ENCODE data around the gene WWOX. TPM values are rescaled to one million over a fixed set of nuclear protein-coding genes. Genes with fewer than 3 reads are reported as not detected.

Gene WWOX
- polyA plus RNA-seq, 2 of the 4 experiments (the other 2 are of a cell fraction): 16.0 to 17.2 TPM

GRCh38 chr16:78852081-78852635 lies 752.7 kb downstream of the WWOX start (continued):
- TF ChIP-seq HOXB13 (CRISPR knock-in tag; IDR thresholded peaks at IDR 0.05; ENCODE audit: low read depth) (no peak), MYC (IDR thresholded peaks at IDR 0.05; ENCODE audit: borderline replicate concordance, low read length) (no peak), ZSCAN20 (CRISPR knock-in tag; IDR thresholded peaks at IDR 0.05) (no peak), HEYL (CRISPR knock-in tag; IDR thresholded peaks at IDR 0.05) (no peak), JUN (IDR thresholded peaks at IDR 0.05) (no peak), RFX5 (IDR thresholded peaks at IDR 0.05) (no peak), NPAS2 (CRISPR knock-in tag; IDR thresholded peaks at IDR 0.05; ENCODE audit: borderline replicate concordance) (no peak)

- no peak overlapping the region for H3K4me2 ChIP-seq
- no peak overlapping the region for H3K27ac ChIP-seq
- no peak for ATAC-seq
- no peak for DNase-seq (ENCODE audit: low read depth in 1 of 2, low spot score in 1 of 2)
- ChIA-PET CTCF (no interaction called here), POLR2A (no interaction called here)
- H3K9me3 ChIP-seq: no peaks in the 10 kb centered on the region
- no peaks in the 10 kb centered on the region for H3K4me1 ChIP-seq
- FAIRE-seq: no peak
- no peak overlapping the region for H3K4me3 ChIP-seq
- 18% methylated on average over 2 of the region's 2 CpGs for WGBS (ENCODE audit: missing lambda C conversion rate)
- TF ChIP-seq SMC3 (IDR thresholded peaks at IDR 0.05) (no peak), TFCP2L1 (CRISPR knock-in tag; IDR thresholded peaks at IDR 0.05) (no peak), ZFP36 (IDR thresholded peaks at IDR 0.05; ENCODE audit: borderline replicate concordance, partially characterized antibody) (no peak), HEYL (CRISPR knock-in tag; IDR thresholded peaks at IDR 0.05) (no peak), PHF8 (IDR thresholded peaks at IDR 0.05; ENCODE audit: borderline replicate concordance, low read depth) (no peak), POLR2AphosphoS2 (conservative IDR thresholded peaks at IDR 0.05; ENCODE audit: low read length) (no peak), HOXB5 (CRISPR knock-in tag; IDR thresholded peaks at IDR 0.05) (no peak), KDM5A (IDR thresholded peaks at IDR 0.05) (no peak), HDAC2 (IDR thresholded peaks at IDR 0.05) (no peak), FOXS1 (CRISPR knock-in tag; IDR thresholded peaks at IDR 0.05) (no peak), MAX (IDR thresholded peaks at IDR 0.05) (no peak), SREBF2 (IDR thresholded peaks at IDR 0.05) (no peak), ZSCAN20 (CRISPR knock-in tag; IDR thresholded peaks at IDR 0.05) (no peak), CBX8 (IDR thresholded peaks at IDR 0.05) (no peak)
Observed at GRCh38 chr16:78862022-78862421, 762.6 kb downstream of the WWOX start.

- Histone ChIP-seq H3K4me1 (no peaks in the 10 kb centered on the region), H3K4me2 (no peak overlapping the region), H3K4me3 (no peak overlapping the region), H3K9me3 (no peaks in the 10 kb centered on the region), H3K27ac (no peak overlapping the region)
- CTCF ChIA-PET: interaction anchor here (0.6 to 1.0 kb wide), 2 partner anchors 736 to 1608 kb away, joined by 3 read pairs; no protein-coding TSS in a partner anchor
- no peak for FAIRE-seq
- no peak for DNase-seq (ENCODE audit: low read depth in 1 of 2, low spot score in 1 of 2)
- ATAC-seq: no peak
- 4% methylated on average over 6 of the region's 6 CpGs for WGBS (ENCODE audit: missing lambda C conversion rate)
- no peak for TF ChIP-seq KDM5A (IDR thresholded peaks at IDR 0.05)
- TF ChIP-seq SMC3 (IDR thresholded peaks at IDR 0.05): no peak
- no peak for TF ChIP-seq USF2 (IDR thresholded peaks at IDR 0.05)
- no peak for TF ChIP-seq EP300 (IDR thresholded peaks at IDR 0.05)
- no peak for TF ChIP-seq POLR2AphosphoS2 (conservative IDR thresholded peaks at IDR 0.05; ENCODE audit: low read length)
- no peak for TF ChIP-seq EHMT2 (IDR thresholded peaks at IDR 0.05; ENCODE audit: low read depth)
- no peak for TF ChIP-seq HOXA7 (CRISPR knock-in tag; IDR thresholded peaks at IDR 0.05)
- no peak for TF ChIP-seq ATOH8 (CRISPR knock-in tag; IDR thresholded peaks at IDR 0.05; ENCODE audit: low read depth)
- no peak for TF ChIP-seq NFE2L2 (conservative IDR thresholded peaks at IDR 0.05; ENCODE audit: low read length)
- no peak for TF ChIP-seq KDM1A (IDR thresholded peaks at IDR 0.05; ENCODE audit: low read depth)
- no peak for TF ChIP-seq POLR2A (IDR thresholded peaks at IDR 0.05; ENCODE audit: low read length)
- TF ChIP-seq SREBF2 (IDR thresholded peaks at IDR 0.05): no peak
- TF ChIP-seq EHF (CRISPR knock-in tag; IDR thresholded peaks at IDR 0.05): no peak
- TF ChIP-seq PHF8 (IDR thresholded peaks at IDR 0.05; ENCODE audit: borderline replicate concordance, low read depth): no peak
- no peak for TF ChIP-seq CHD2 (IDR thresholded peaks at IDR 0.05; ENCODE audit: low read length, partially characterized antibody)
- TF ChIP-seq REST (IDR thresholded peaks at IDR 0.05): no peak
- POLR2A ChIA-PET: no interaction called here
Observed at GRCh38 chr16:78866521-78866920, 767.1 kb downstream of the WWOX start.
